ENCODE data around the gene TANC1.

The TANC1 gene

GRCh38 chr2:159042115-159042850, 73.8 kb downstream of the TANC1 start:
- Histone ChIP-seq H3K9me3 (no peaks in the 10 kb centered on the region), H3K27ac (no peak overlapping the region), H3K4me3 (ENCODE audit: low read depth in 1 of 2, low read length in 1 of 2) (no peak overlapping the region), H3K4me1 (ENCODE audit: control insufficient read depth in 1 of 2, insufficient read depth in 1 of 2, low read depth in 1 of 2, low read length in 1 of 2) (no peaks in the 10 kb centered on the region), H3K27me3 (no peaks in the 10 kb centered on the region), H3K36me3 (no peaks in the 10 kb centered on the region)
- TF ChIP-seq CTCF (IDR thresholded peaks at IDR 0.05), result no peak

GRCh38 chr2:159043710-159044109, 75.3 kb downstream of the TANC1 start:
- Histone ChIP-seq H3K27me3 (no peaks in the 10 kb centered on the region), H3K27ac (no peak overlapping the region), H3K36me3 (no peaks in the 10 kb centered on the region), H3K9me3 (no peaks in the 10 kb centered on the region), H3K4me1 (ENCODE audit: control insufficient read depth in 1 of 2, insufficient read depth in 1 of 2, low read depth in 1 of 2, low read length in 1 of 2) (no peaks in the 10 kb centered on the region), H3K4me3 (ENCODE audit: low read depth in 1 of 2, low read length in 1 of 2) (no peak overlapping the region)
- no peak for TF ChIP-seq CTCF (IDR thresholded peaks at IDR 0.05)

GRCh38 chr2:159044804-159045286, 76.4 kb downstream of the TANC1 start:
- Histone ChIP-seq H3K9me3 (no peaks in the 10 kb centered on the region), H3K4me3 (ENCODE audit: low read depth in 1 of 2, low read length in 1 of 2) (no peak overlapping the region), H3K27ac (no peak overlapping the region), H3K36me3 (no peaks in the 10 kb centered on the region), H3K4me1 (ENCODE audit: control insufficient read depth in 1 of 2, insufficient read depth in 1 of 2, low read depth in 1 of 2, low read length in 1 of 2) (no peaks in the 10 kb centered on the region), H3K27me3 (no peaks in the 10 kb centered on the region)
- no peak for TF ChIP-seq CTCF (IDR thresholded peaks at IDR 0.05)

GRCh38 chr2:159045545-159046454, 77.4 kb downstream of the TANC1 start:
- Histone ChIP-seq H3K27me3 (no peaks in the 10 kb centered on the region), H3K9me3 (no peaks in the 10 kb centered on the region), H3K4me3 (ENCODE audit: low read depth in 1 of 2, low read length in 1 of 2) (no peak overlapping the region), H3K4me1 (ENCODE audit: control insufficient read depth in 1 of 2, insufficient read depth in 1 of 2, low read depth in 1 of 2, low read length in 1 of 2) (no peaks in the 10 kb centered on the region), H3K27ac (no peak overlapping the region), H3K36me3 (no peaks in the 10 kb centered on the region)
- TF ChIP-seq CTCF (IDR thresholded peaks at IDR 0.05), result no peak

- Histone ChIP-seq H3K36me3 (no peaks in the 10 kb centered on the region), H3K4me3 (ENCODE audit: low read depth in 1 of 2, low read length in 1 of 2) (no peak overlapping the region), H3K27ac (no peak overlapping the region), H3K27me3 (no peaks in the 10 kb centered on the region), H3K4me1 (ENCODE audit: control insufficient read depth in 1 of 2, insufficient read depth in 1 of 2, low read depth in 1 of 2, low read length in 1 of 2) (no peaks in the 10 kb centered on the region), H3K9me3 (no peaks in the 10 kb centered on the region)
- TF ChIP-seq CTCF (IDR thresholded peaks at IDR 0.05), result no peak
These were observed 78.5 kb downstream of the TANC1 start for GRCh38 chr2:159046966-159047365.
